Embryonic facial prominence (tissue), 1 donor: ENCODE results near the gene MIA3.
"Not testable (repeated sequence)": the region's sequence is repeated elsewhere in the genome, so short reads cannot be mapped to it uniquely, and the experiment has no call there.

Experiments
- DNase-seq: peaks from one replicate; pipeline ENCODE4 v3.0.0-alpha.2; 2016; ENCODE audit errors: extremely low spot score

MIA3 gene

GRCh38 chr1:222622765-222623164 lies 4.9 kb downstream of the MIA3 start:
- DNase-seq: no peak

- DNase-seq: no peak
Measured at GRCh38 chr1:222623458-222623857, 5.6 kb downstream of the MIA3 start.

- no peak for DNase-seq
Measured at GRCh38 chr1:222624214-222624613, 6.3 kb downstream of the MIA3 start.

- no peak for DNase-seq
Measured at GRCh38 chr1:222627232-222627631, 9.3 kb downstream of the MIA3 start.

GRCh38 chr1:222629921-222630535 lies 12.1 kb downstream of the MIA3 start:
- no peak for DNase-seq

- no peak for DNase-seq
Measured at GRCh38 chr1:222631611-222632208, 13.8 kb downstream of the MIA3 start.

- DNase-seq: no peak
Measured at GRCh38 chr1:222632749-222633148, 14.9 kb downstream of the MIA3 start.

- peak; percentile 76 for DNase-seq
Measured at GRCh38 chr1:222634180-222635013, 16.5 kb downstream of the MIA3 start.

- DNase-seq: no peak
Measured at GRCh38 chr1:222641269-222641948, 23.5 kb downstream of the MIA3 start.

GRCh38 chr1:222642468-222642867 lies 24.6 kb downstream of the MIA3 start:
- no peak for DNase-seq

- DNase-seq: no peak
Measured at GRCh38 chr1:222643606-222643937, 25.7 kb downstream of the MIA3 start.

DNA sequence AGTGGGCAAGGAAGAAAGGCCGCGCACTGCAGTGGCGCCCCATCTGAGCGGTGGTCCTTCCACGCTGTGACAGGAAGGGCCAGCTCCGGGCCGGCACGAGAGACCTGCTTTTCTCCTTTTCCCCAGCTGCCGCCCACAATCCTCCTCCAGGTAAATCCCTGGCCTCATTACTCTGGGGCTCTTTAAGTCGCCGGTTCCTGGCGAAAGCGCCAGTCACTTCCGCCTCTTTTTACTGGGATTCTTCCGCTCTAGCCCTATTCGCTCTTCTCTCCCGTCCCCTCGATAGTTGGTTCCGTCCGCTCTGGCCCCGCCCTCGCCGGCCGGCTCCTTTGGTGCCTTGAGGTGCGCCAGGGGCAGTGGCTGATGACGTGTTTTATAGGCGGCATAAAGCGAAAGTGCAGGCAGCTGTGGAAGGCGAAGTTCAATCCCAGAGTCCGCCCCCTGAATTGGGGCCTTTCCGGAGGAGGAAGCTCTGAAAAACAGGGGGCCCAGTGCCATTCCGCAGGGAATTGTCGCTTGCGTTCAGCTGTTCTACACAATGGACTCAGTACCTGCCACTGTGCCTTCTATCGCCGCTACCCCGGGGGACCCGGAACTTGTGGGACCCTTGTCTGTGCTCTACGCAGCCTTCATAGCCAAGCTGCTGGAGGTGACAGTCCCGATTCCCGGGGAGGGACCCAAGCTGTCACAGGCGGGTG lies 26.2 kb downstream of the MIA3 start:
- peak; percentile 97 for DNase-seq

GRCh38 chr1:222644636-222644980 lies 26.7 kb downstream of the MIA3 start:
- no peak for DNase-seq

GRCh38 chr1:222652676-222653075 lies 34.8 kb downstream of the MIA3 start:
- no peak for DNase-seq

GRCh38 chr1:222653178-222653827 lies 35.4 kb downstream of the MIA3 start:
- no peak for DNase-seq

GRCh38 chr1:222654849-222655248 lies 37.0 kb downstream of the MIA3 start:
- no peak for DNase-seq

- DNase-seq: no peak
Measured at GRCh38 chr1:222656391-222657155, 38.7 kb downstream of the MIA3 start.

- no peak for DNase-seq
Measured at GRCh38 chr1:222657899-222658298, 40.0 kb downstream of the MIA3 start.

GRCh38 chr1:222663431-222663934 lies 45.6 kb downstream of the MIA3 start:
- DNase-seq: no peak

DNA sequence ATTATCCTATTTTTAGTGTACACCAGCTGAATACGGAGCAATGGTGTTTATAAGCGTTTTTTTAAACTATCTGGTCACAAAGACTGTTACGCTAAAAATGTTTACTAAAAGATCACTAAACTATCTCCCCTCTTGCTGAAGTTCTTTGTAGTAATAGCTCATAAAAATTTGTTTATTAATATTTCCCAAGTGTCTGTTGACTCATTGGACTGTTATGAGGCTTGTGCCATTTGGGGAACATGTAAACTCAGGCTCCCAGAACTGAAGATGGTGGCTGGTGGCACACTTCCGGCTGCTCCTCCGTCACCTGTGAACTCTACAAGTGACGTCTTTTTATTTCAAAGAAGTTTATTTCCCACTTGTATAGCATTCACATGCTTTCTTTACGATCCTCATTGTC lies 48.1 kb downstream of the MIA3 start:
- DNase-seq: no peak

DNA sequence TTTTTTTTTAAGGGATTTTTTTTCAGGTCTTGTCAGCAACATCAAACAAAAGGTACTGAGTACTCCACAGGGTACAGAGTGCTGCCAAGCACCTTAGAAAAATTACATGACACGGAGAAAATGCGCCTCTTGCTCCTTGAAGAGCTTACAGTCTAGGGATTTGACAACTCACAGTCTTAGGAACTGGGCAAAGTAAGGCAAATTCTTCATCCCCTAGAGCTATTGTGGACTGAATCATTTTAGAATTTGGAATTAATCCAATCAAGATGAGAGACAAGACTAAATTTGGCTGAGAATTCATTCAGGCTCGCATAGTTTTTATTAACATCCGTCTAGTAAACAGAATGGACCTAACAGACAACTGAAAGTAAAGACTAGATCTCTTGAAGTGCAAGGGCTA lies 50.3 kb downstream of the MIA3 start:
- DNase-seq: not testable (repeated sequence)
